ENCODE measurements around the gene UFSP2.

Gene UFSP2

DNA sequence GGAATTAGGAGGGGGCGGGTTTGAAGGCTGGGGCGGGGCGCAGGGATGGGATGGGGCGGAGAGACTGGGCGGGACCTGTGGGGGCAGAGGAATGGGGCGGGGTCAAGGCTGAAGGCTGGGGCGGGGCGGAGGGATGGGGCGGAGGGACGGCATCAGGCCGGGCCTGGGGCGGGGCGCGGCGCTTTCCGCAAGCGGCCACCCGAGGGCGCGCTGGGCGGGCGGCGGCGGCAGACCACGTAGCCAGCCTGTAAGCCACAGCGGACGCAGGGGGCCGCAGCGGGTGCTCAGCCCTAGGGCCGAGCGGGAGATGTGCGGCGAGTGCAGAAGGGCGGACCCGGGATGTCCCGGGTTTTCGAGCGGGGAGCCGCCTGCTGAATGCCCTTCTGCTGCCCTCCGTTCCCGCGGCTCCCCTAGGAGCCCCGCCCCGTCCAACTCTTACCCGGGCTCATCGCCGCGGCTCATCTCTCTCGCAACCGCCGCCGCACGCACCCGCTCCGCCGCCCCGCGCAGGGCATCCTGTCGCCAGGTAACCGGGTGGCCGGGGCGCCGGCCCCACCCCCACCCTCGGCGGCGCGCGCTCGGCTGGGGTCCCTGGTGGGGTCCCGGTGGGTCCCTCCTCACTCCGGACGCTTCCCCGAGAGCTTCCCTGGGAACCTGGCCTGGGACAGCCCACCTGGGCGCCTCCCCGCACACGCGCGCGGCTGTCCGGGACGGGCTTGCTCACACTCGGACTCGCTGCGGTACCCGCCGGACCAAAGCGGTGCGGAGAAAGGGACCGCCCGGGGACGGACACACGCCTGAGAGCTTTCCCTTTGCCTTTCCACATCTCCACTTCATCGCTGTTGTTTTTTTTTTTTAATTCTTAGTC lies 45.7 kb upstream of the UFSP2 start, which contains the start of gene CCDC110:
Gene CCDC110 (minus strand): TSS at position 499 of the 868 bp plus-strand sequence. CDS start 50 bp downstream, at position 449.
- Histone ChIP-seq H3K27ac (ENCODE audit: low read depth, low read length) (peak within 1 kb of the TSS; percentile 96), H3K4me3 (ENCODE audit: insufficient read depth, low read length, poor library complexity, severe bottlenecking) (peak within 1 kb of the TSS; percentile 97), H4K20me1 (ENCODE audit: low read depth, low read length) (no peaks in the 10 kb centered on the region), H3K9me3 (ENCODE audit: insufficient read depth, low read length) (no peaks in the 10 kb centered on the region), H3K4me2 (ENCODE audit: low read depth, low read length, poor library complexity, severe bottlenecking) (peak within 1 kb of the TSS; percentile 98), H2AFZ (ENCODE audit: low read depth, low read length, severe bottlenecking) (no peak within 1 kb of the TSS), H3K9me2 (replicated peaks; ENCODE audit: insufficient read depth, low read length) (no peaks in the 10 kb centered on the region), H3K79me2 (ENCODE audit: insufficient read depth, low read length) (peaks cover 56% of the 10 kb centered on the region), H3K36me3 (ENCODE audit: low read length) (peaks cover 5% of the 10 kb centered on the region; the same call in 1 of the 2 replicates), H3K9ac (ENCODE audit: low read length) (peak within 1 kb of the TSS; percentile 100), H3K27me3 (ENCODE audit: low read length) (no peaks in the 10 kb centered on the region), H3F3A (ENCODE audit: insufficient read depth) (peaks cover 47% of the 10 kb centered on the region)
- TF ChIP-seq, protein P1, sequence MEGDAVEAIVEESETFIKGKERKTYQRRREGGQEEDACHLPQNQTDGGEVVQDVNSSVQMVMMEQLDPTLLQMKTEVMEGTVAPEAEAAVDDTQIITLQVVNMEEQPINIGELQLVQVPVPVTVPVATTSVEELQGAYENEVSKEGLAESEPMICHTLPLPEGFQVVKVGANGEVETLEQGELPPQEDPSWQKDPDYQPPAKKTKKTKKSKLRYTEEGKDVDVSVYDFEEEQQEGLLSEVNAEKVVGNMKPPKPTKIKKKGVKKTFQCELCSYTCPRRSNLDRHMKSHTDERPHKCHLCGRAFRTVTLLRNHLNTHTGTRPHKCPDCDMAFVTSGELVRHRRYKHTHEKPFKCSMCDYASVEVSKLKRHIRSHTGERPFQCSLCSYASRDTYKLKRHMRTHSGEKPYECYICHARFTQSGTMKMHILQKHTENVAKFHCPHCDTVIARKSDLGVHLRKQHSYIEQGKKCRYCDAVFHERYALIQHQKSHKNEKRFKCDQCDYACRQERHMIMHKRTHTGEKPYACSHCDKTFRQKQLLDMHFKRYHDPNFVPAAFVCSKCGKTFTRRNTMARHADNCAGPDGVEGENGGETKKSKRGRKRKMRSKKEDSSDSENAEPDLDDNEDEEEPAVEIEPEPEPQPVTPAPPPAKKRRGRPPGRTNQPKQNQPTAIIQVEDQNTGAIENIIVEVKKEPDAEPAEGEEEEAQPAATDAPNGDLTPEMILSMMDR (IDR thresholded peaks at IDR 0.05; ENCODE audit: insufficient read depth, low read length, poor library complexity, severe bottlenecking), result peak; percentile 24
- no peak for TF ChIP-seq EZH2phosphoT487 (conservative IDR thresholded peaks at IDR 0.05; ENCODE audit: low read length)

DNA sequence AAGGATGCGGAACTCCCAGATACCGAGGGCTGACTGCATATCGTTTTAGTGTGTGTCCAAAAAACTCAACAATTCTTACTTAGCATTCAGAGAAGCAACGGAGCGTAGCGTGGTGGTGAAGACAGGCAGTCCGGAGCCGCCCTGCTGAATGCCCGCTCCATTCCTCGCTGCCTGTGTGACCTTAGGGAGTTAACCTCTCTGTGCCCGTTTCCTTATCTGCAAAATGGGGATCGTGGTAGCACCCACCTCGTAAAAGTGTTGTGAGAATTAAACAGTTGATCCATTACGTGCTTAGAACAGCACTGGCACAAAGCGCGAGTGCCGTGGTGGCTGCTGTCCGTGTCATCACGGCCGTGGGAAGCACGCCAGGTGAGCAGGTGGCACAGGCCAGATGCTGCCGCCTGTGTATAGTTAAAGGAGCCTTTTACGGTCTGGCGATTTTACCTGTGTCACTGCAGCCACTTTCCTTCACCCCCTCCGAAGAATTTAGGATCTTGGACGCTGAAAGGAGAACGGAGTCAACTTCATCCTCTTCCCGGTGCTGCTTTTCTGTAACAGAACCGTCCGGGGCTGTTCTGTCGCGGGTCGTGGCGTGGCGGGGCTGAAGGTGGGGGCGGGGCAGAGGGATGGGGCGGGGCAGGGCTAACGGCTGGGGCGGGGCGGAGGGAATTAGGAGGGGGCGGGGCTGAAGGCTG lies 44.9 kb upstream of the UFSP2 start:
- Histone ChIP-seq H3K9ac (ENCODE audit: low read length) (peak overlapping the region; percentile 64), H3K27me3 (ENCODE audit: low read length) (no peaks in the 10 kb centered on the region), H3K36me3 (ENCODE audit: low read length) (peaks cover 5% of the 10 kb centered on the region; the same call in 1 of the 2 replicates), H3K9me3 (ENCODE audit: insufficient read depth, low read length) (no peaks in the 10 kb centered on the region), H3K4me2 (ENCODE audit: low read depth, low read length, poor library complexity, severe bottlenecking) (peak overlapping the region; percentile 97), H4K20me1 (ENCODE audit: low read depth, low read length) (no peaks in the 10 kb centered on the region), H3K9me2 (replicated peaks; ENCODE audit: insufficient read depth, low read length) (no peaks in the 10 kb centered on the region), H3K4me3 (ENCODE audit: insufficient read depth, low read length, poor library complexity, severe bottlenecking) (peak overlapping the region; percentile 66), H3K27ac (ENCODE audit: low read depth, low read length) (peak overlapping the region; percentile 80), H2AFZ (ENCODE audit: low read depth, low read length, severe bottlenecking) (no peak overlapping the region), H3F3A (ENCODE audit: insufficient read depth) (peaks cover 47% of the 10 kb centered on the region), H3K79me2 (ENCODE audit: insufficient read depth, low read length) (peaks cover 56% of the 10 kb centered on the region)
- TF ChIP-seq EZH2phosphoT487 (conservative IDR thresholded peaks at IDR 0.05; ENCODE audit: low read length), result no peak
- TF ChIP-seq, protein P1 (IDR thresholded peaks at IDR 0.05; ENCODE audit: insufficient read depth, low read length, poor library complexity, severe bottlenecking), result no peak

DNA sequence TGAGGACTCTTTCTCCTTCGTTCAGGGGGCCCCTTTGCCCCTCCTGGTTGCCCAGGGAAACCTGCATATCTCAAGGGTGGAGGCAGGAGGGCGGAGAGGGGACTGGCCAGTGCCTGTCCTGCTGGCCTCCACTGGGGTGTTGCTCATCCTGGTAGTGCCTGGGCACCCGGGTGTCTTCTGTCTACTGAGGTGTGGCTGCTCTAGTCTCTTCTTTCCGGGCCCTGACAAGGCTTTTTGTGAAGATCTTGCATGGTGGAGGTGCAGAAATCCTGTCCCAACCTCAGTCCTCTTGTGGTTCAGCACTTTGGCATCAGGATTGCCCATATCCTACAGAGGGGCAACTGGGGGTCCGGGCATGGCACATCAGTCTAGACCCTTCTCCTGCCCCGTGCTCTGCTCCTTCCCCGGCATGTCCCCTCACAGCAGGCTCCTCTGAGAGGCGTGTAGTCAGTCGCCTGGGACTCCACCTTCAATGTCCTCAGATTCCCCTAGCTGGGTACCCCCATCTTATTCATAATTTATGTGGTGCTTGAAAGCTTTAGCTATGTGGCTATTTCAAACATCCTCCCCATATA lies 43.9 kb upstream of the UFSP2 start:
- Histone ChIP-seq H3K4me2 (ENCODE audit: low read depth, low read length, poor library complexity, severe bottlenecking) (peak overlapping the region; percentile 97), H3K36me3 (ENCODE audit: low read length) (peaks cover 5% of the 10 kb centered on the region; the same call in 1 of the 2 replicates), H3F3A (ENCODE audit: insufficient read depth) (peaks cover 41% of the 10 kb centered on the region), H3K9me2 (replicated peaks; ENCODE audit: insufficient read depth, low read length) (no peaks in the 10 kb centered on the region), H2AFZ (ENCODE audit: low read depth, low read length, severe bottlenecking) (no peak overlapping the region), H3K27ac (ENCODE audit: low read depth, low read length) (peak overlapping the region; percentile 80), H3K9ac (ENCODE audit: low read length) (peak overlapping the region; percentile 64), H3K4me3 (ENCODE audit: insufficient read depth, low read length, poor library complexity, severe bottlenecking) (peak overlapping the region; percentile 66), H3K27me3 (ENCODE audit: low read length) (no peaks in the 10 kb centered on the region), H3K9me3 (ENCODE audit: insufficient read depth, low read length) (no peaks in the 10 kb centered on the region), H3K79me2 (ENCODE audit: insufficient read depth, low read length) (peaks cover 51% of the 10 kb centered on the region), H4K20me1 (ENCODE audit: low read depth, low read length) (no peaks in the 10 kb centered on the region)
- TF ChIP-seq EZH2phosphoT487 (conservative IDR thresholded peaks at IDR 0.05; ENCODE audit: low read length), result no peak
- TF ChIP-seq, protein P1 (IDR thresholded peaks at IDR 0.05; ENCODE audit: insufficient read depth, low read length, poor library complexity, severe bottlenecking), result no peak

All from SU-DHL-6 (cell line).